Subcutaneous preadipocyte (primary cell): Measurements from ENCODE around the gene COX6B2. TPM values are rescaled to one million over a fixed set of nuclear protein-coding genes. Genes with fewer than 3 reads are reported as not detected.

Source experiments
- total RNA-seq: library from RNA; depleted of rRNA; stranded (reverse); fragments of >200 nt; gene quantifications from 2 replicates; pipeline ENCODE4 v1.2.3, GENCODE V29; 2012

Gene COX6B2, protein sequence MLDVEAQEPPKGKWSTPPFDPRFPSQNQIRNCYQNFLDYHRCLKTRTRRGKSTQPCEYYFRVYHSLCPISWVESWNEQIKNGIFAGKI
- total RNA-seq, result not detected in 2 replicates

DNA sequence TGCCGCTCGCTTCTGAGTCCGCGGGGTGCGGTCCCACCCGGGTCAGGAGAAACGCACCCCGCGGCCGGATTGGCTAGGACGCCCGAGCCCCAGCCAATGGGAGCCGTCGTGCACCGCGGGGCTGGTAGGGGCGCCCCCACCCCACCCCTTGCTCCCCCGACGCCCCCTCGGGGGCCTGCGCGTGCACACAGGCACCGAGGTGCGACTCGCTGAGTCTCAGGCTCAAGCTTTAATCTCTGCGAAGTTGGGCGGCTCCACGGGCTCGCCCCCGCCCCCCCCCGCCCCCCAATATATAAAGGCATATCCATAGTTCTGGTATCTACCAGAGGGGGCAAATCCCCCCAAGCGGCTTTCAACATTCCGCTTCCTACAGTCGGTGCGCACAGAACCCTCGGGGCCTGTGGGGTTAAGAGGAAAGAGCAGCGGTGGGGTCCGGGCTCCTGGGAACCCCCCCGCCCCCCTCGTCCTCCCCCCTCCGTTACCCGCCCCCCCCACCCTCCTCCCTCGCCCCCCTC lies at the start of gene COX6B2:
Gene COX6B2 (minus strand): TSS at position 22 of the 515 bp plus-strand sequence. CDS start 198 bp downstream, outside the sequence.

DNA sequence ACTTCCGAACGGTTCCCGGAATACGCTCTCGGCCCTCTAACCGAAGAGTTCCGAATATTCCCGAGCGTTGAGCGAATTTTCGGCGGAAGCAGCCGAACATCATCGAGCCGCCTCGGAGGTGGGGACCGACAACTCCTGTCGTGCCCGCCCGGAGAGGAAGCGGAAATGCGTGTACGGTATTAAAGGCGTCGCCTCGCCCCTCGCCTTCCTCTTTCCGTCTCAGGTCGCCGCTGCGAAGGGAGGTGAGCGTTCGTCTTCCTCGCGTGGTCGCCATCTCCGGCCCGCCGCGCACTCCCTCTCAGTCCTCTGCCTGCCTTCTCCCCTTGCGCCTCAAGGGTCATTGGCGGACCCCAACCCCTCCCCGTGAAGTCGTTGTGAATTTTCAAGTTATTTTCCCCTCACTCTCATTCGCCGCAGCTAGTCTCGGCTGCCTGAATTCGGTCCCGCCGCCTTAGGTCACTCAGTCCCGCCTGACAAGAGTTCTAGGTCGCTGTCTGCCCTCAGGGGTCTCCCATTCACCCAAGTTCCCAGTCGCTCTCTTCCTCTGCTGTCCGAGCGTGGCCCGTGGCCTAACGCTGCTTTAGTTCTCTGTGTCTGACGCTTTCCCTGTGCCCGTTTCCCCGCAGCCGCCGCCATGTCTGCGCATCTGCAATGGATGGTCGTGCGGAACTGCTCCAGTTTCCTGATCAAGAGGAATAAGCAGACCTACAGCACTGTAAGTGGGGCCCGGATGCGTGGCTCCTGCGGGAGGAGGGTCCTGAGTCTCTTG lies 31.4 kb upstream of the COX6B2 start, which contains the start of gene RPL28:
Gene RPL28 (plus strand): TSS at position 209 of the 769 bp plus-strand sequence. CDS start 426 bp downstream, at position 635.

DNA sequence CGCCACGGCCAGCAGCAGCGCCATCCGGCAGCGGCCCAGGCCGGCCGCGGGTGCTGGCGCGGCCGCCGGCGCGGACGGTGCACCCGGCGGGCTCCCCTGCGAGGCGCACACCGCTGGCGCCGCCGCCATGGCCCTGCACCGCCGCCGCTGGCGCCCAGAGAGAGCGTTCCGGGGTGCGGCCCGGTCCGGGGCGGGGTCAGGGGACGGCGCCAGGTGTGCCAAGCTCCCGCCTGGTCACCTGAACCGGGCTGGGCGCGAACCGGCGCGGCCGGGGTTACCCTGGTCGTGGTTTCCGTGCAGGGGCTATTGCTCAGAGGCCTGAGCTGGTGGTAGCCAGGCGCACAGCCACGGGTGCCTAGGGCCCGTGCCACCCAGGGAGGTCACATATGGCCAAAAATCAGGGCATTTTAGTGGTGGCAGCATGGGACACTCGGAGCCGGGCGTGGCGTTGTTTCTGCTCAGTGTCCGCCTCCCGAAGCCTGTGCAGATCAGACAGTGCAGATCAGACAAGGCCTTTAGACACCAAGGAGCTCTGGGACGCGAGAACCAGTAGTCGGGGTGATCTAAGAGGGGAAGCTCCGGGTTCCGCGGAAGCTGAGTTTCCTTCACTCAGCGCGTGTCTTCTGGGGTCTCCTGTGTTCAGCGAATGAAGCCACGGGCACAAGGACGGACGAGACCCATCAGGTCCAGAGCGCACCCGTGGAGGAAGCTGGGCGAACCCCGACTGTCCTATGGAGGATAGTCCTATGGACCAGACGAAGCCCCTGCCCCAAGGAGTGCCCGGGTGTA lies 29.8 kb upstream of the COX6B2 start, which contains the start of gene TMEM238:
Gene TMEM238 (minus strand): TSS at position 162 of the 789 bp plus-strand sequence. CDS start 33 bp downstream, at position 129.

DNA sequence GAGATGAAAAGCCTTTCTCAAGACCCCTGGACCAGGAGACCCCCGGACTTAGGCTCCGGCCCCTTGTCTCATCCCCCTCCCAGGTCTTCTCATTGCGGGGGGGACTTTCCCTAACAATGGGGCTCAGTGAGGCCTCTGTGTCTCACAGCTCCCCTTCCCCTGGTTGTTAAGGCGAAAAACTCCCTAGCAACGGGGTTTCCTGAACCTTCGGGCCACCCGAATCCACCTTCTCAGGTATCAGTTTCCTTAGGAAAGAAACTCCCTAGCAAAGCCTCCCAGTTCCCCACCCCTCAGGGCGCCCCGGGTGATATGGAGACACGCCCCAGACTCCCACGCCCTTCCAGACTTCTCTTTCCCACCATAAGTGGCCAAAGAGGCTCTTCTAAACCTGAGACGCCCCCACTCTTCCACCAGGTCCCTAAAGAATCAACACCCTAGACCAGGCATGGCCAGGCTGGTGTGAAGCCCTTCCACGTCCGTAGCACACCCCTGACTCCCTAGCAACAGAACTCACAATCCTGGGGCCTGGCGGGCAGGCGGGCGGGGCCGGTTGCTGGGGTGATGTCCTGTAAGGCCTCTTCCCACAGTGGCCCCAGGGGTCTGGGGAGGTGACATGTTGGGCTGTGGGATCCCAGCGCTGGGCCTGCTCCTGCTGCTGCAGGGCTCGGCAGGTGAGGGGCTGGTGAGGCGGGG lies 21.9 kb upstream of the COX6B2 start, which contains the start of gene TMEM190:
Gene TMEM190 (plus strand): TSS at position 586 of the 693 bp plus-strand sequence. CDS start 28 bp downstream, at position 614.

DNA sequence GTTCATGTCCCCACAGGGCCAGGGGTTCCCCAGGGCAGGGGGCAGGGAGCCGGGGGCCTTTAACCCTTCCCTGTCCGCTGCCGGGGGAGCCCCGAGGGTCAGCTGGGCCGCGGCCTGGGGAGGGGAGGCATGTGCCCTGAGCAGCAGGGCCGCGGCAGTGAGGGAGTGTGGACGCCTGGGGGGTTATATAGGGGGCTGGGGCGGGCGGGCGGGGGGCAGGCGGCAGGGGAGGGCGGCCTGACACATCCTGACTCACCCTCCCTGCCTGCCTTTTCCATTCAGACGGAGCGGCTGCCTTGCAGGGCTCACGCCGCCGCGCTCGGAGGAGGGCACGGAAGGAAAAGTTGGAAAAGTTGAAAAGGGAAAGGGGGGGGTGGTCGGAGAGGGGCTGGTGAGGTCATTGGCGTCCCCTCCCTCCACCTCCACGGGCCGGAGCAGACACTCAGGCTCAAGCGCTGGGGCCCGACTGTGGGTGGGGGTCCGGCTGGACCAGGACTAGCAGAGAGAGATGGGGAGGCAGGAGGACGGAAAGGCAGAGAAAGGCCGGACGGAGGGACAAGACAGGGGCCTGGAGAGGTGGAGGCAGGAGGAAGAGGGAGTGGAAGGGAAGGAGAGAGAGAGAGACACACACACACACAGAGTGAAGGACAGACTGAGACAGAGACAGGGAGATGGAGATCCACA lies 15.9 kb upstream of the COX6B2 start, which contains the start of gene IL11:
Gene IL11 (minus strand): TSS at position 159 of the 684 bp plus-strand sequence. CDS start 153 bp downstream, at position 6.

DNA sequence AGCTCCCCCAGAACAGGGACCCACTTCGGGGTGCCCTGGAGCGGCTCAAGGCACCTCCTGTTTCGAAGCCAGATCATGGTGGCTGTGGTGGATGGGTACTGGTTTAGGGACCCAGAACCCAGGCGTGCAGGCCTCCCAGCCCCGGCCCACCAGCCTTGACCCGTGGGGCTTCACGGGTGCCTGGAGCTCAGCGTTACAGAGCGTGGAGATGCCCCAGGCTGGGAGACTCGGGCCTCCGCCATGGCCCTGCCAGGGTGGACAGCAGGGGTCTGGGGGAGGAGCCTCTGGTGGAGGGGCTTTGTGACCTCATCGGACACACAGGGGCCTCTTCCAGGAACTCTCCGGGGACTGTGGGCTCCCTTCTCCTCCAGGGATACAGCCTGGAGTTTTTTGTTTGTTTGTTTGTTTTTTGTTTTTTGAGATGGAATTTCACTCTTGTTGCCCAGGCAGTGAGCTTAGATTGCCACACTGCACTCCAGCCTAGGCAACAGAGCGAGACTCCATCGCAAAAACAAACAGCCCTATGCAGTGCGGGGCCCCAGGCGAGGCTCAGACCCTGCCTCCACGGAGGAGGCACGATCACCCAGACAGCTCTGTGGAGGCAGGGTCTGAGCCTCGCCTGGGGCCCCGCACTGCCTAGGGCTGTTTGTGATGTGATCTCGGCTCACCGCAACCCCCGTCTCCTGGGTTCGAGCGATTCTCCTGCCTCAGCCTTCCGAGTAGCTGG lies 8.6 kb upstream of the COX6B2 start, which contains the start of gene GARIN5B:
Gene GARIN5B (minus strand): TSS at position 271 of the 727 bp plus-strand sequence. CDS start 194 bp downstream, at position 77.

DNA sequence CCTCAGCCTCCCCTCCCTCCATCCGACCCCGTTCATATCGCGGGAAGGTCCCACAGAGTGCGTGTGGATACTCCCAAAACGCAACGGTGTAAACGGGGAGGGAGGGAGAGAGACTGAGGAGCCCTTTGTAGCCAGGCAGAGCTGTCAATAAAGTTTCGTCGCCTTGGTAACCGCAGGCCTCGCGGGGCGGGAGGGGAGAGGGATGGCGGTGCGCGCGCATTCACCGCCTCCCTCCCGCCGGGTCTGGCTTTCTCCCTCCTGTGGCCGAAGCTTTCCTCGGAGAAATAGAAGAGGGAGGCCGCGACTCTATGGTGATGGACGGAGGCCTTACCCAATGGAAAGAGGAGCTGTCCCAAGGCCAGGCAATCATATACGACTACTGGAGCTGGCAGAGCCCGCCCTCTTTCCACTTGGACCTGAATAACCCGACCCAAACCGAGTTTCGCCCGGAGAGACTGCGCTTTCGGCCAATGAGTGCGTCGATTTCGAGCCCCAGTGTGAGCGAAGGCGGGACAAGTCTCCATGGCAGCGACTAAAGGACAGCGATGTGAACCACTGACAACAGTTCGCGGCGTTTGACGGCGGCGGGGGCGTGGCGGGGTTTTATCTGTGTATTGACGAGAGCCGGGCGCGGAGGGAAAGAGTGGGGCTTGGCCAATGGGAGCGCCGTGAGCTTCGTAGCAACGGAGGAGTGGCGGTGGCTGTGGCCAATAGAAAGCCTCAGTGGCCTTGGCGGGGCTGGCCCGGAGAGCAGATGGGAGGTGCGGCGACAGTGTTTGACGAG lies 15.2 kb downstream of the COX6B2 start, which contains the start of gene KMT5C:
Gene KMT5C (plus strand): TSS at position 772 of the 784 bp plus-strand sequence. CDS start 2,061 bp downstream, outside the sequence.

DNA sequence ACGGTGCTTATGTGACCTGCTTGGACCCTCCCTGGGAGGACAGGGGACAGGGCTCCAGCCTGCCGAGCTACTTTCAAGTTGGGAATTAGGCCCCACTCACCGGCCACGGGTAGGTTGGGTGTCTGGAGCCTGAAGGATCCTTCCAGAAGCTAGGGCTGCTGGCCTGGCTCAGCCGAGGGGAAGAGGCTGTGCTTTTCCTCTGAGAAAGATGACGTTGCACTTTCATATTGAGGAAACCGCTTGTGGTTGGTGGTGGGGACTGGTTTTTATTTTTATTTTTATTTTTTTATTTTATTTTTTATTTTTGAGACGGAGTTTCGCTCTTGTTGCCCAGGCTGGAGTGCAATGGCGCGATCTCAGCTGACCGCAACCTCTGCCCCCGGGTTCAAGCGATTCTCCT lies 29.3 kb downstream of the COX6B2 start, which contains the start of gene TMEM150B:
Gene TMEM150B (minus strand): TSS at position 170 of the 400 bp plus-strand sequence. CDS start 4,305 bp downstream, outside the sequence.

Other genes with a start within 250 kb of the COX6B2 start
- 39.3 and 55.1 TPM in 2 replicates for gene PPP1R12C, start 237.1 kb downstream of the COX6B2 start, total RNA-seq
- gene TNNT1, start 205.5 kb downstream of the COX6B2 start, total RNA-seq, result 0.73 and 2.9 TPM in 2 replicates
- gene TNNI3, start 197.0 kb downstream of the COX6B2 start, total RNA-seq, result 0.37 TPM in 1 of 2 replicates, not detected in the other
- gene DNAAF3, start 188.1 kb downstream of the COX6B2 start, total RNA-seq, result 0.59 and 1.5 TPM in 2 replicates
- gene SYT5, start 174.4 kb downstream of the COX6B2 start, total RNA-seq, result 0.39 and 1.1 TPM in 2 replicates
- 5.3 and 11.4 TPM in 2 replicates for gene PTPRH, start 145.2 kb downstream of the COX6B2 start, total RNA-seq
- gene TMEM86B, start 126.0 kb downstream of the COX6B2 start, total RNA-seq, result 0.73 and 2.3 TPM in 2 replicates
- 32.3 and 44.8 TPM in 2 replicates for gene PPP6R1, start 95.7 kb downstream of the COX6B2 start, total RNA-seq
- 36.6 and 38.9 TPM in 2 replicates for gene HSPBP1, start 74.6 kb downstream of the COX6B2 start, total RNA-seq
- gene BRSK1, start 70.7 kb downstream of the COX6B2 start, total RNA-seq, result 0.59 and 1.8 TPM in 2 replicates
- gene TMEM150B, start 29.4 kb downstream of the COX6B2 start, total RNA-seq, result not detected in 2 replicates
- gene KMT5C, start 14.8 kb downstream of the COX6B2 start, total RNA-seq, result 6.6 and 7.6 TPM in 2 replicates
- gene GARIN5B, start 8.5 kb upstream of the COX6B2 start, total RNA-seq, result not detected in 2 replicates
- gene IL11, start 15.7 kb upstream of the COX6B2 start, total RNA-seq, result 0.37 and 1.6 TPM in 2 replicates
- gene TMEM190, start 22.1 kb upstream of the COX6B2 start, total RNA-seq, result not detected in 2 replicates
- gene TMEM238, start 29.6 kb upstream of the COX6B2 start, total RNA-seq, result not detected in 2 replicates
- gene RPL28, start 31.2 kb upstream of the COX6B2 start, total RNA-seq, result 171 and 427 TPM in 2 replicates
- gene UBE2S, start 53.1 kb upstream of the COX6B2 start, total RNA-seq, result 72.0 and 185 TPM in 2 replicates
- gene SHISA7, start 88.6 kb upstream of the COX6B2 start, total RNA-seq, result not detected in 2 replicates
- gene ISOC2, start 106.9 kb upstream of the COX6B2 start, total RNA-seq, result 83.0 and 83.9 TPM in 2 replicates
- gene C19orf85, start 110.0 kb upstream of the COX6B2 start, total RNA-seq, result not detected in 2 replicates
- gene ZNF628, start 121.9 kb upstream of the COX6B2 start, total RNA-seq, result 2.6 and 2.7 TPM in 2 replicates
- 9.9 and 10.0 TPM in 2 replicates for gene NAT14, start 130.5 kb upstream of the COX6B2 start, total RNA-seq
- 9.2 and 14.7 TPM in 2 replicates for gene SSC5D, start 133.7 kb upstream of the COX6B2 start, total RNA-seq
- not detected in 2 replicates for gene SBK2, start 182.4 kb upstream of the COX6B2 start, total RNA-seq
- gene SBK3, start 190.8 kb upstream of the COX6B2 start, total RNA-seq, result 0.37 TPM in 1 of 2 replicates, not detected in the other
- 4.3 and 4.4 TPM in 2 replicates for gene ZNF579, start 226.1 kb upstream of the COX6B2 start, total RNA-seq
- gene FIZ1, start 244.8 kb upstream of the COX6B2 start, total RNA-seq, result 4.0 and 4.3 TPM in 2 replicates
- 11.9 and 12.5 TPM in 2 replicates for gene ZNF524, start 245.6 kb upstream of the COX6B2 start, total RNA-seq